ENCODE results near the gene LILRB5.

GRCh38 chr19:54209058-54209810 lies 47.8 kb downstream of the LILRB5 start:
- TF ChIP-seq, protein P1, sequence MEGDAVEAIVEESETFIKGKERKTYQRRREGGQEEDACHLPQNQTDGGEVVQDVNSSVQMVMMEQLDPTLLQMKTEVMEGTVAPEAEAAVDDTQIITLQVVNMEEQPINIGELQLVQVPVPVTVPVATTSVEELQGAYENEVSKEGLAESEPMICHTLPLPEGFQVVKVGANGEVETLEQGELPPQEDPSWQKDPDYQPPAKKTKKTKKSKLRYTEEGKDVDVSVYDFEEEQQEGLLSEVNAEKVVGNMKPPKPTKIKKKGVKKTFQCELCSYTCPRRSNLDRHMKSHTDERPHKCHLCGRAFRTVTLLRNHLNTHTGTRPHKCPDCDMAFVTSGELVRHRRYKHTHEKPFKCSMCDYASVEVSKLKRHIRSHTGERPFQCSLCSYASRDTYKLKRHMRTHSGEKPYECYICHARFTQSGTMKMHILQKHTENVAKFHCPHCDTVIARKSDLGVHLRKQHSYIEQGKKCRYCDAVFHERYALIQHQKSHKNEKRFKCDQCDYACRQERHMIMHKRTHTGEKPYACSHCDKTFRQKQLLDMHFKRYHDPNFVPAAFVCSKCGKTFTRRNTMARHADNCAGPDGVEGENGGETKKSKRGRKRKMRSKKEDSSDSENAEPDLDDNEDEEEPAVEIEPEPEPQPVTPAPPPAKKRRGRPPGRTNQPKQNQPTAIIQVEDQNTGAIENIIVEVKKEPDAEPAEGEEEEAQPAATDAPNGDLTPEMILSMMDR (conservative IDR thresholded peaks at IDR 0.05; ENCODE audit: low read depth, low read length): no peak
- TF ChIP-seq EZH2phosphoT487 (IDR thresholded peaks at IDR 0.05; ENCODE audit: borderline replicate concordance, low read length) (no peak), EZH2 (IDR thresholded peaks at IDR 0.05; ENCODE audit: low read length, unreplicated experiment) (no peak)
